Colon (tissue), 2 donors: ENCODE results near the gene EIF4G3.

Experiments used
- FAIRE-seq: peaks from 2 replicates; lab custom pipeline; 2012; peaks lifted over from hg19 to GRCh38; lab: Jason Lieb, UNC
- donor health status: control.
- donor health status: control.

Gene EIF4G3

GRCh38 chr1:20987831-20988825, 188.6 kb downstream of the EIF4G3 start:
- FAIRE-seq = no peak

- no peak for FAIRE-seq
Observed at GRCh38 chr1:20983297-20983889, 193.3 kb downstream of the EIF4G3 start.

GRCh38 chr1:20982316-20982715, 194.4 kb downstream of the EIF4G3 start:
- FAIRE-seq = no peak

GRCh38 chr1:20981915-20982314, 194.8 kb downstream of the EIF4G3 start:
- FAIRE-seq = peak; percentile 47

GRCh38 chr1:20980051-20980450, 196.6 kb downstream of the EIF4G3 start:
- no peak for FAIRE-seq

GRCh38 chr1:20978413-20978812, 198.3 kb downstream of the EIF4G3 start:
- no peak for FAIRE-seq

- no peak for FAIRE-seq
Observed at GRCh38 chr1:20975668-20976067, 201.0 kb downstream of the EIF4G3 start.

GRCh38 chr1:20974951-20975350, 201.7 kb downstream of the EIF4G3 start:
- no peak for FAIRE-seq

- no peak for FAIRE-seq
Observed at GRCh38 chr1:20974069-20974468, 202.6 kb downstream of the EIF4G3 start.

- FAIRE-seq = no peak
Observed at GRCh38 chr1:20972855-20973254, 203.8 kb downstream of the EIF4G3 start.

- no peak for FAIRE-seq
Observed at GRCh38 chr1:20964540-20965484, 211.9 kb downstream of the EIF4G3 start.

GRCh38 chr1:20962576-20963258, 214.0 kb downstream of the EIF4G3 start:
- FAIRE-seq = no peak

GRCh38 chr1:20958430-20958829, 218.3 kb downstream of the EIF4G3 start:
- no peak for FAIRE-seq

GRCh38 chr1:20956272-20956671, 220.4 kb downstream of the EIF4G3 start:
- no peak for FAIRE-seq

GRCh38 chr1:20950679-20951078, 226.0 kb downstream of the EIF4G3 start:
- FAIRE-seq = no peak

- no peak for FAIRE-seq
Observed at GRCh38 chr1:20949871-20950590, 226.7 kb downstream of the EIF4G3 start.

GRCh38 chr1:20948101-20948500, 228.6 kb downstream of the EIF4G3 start:
- no peak for FAIRE-seq

- FAIRE-seq = no peak
Observed at GRCh38 chr1:20947409-20947808, 229.3 kb downstream of the EIF4G3 start.

- no peak for FAIRE-seq
Observed at GRCh38 chr1:20936621-20937020, 240.1 kb downstream of the EIF4G3 start.

GRCh38 chr1:20936216-20936615, 240.5 kb downstream of the EIF4G3 start:
- no peak for FAIRE-seq

GRCh38 chr1:20935717-20936116, 241.0 kb downstream of the EIF4G3 start:
- FAIRE-seq = no peak
